Kidney (tissue), 14 donors: ENCODE measurements around the gene NUSAP1. TPM values are rescaled to one million over a fixed set of nuclear protein-coding genes. Genes with fewer than 3 reads are reported as not detected.

Experiments used
- DNase-seq, 5 donors: peaks; one replicate each; pipeline ENCODE4 v3.0.0-alpha.2; 2013 to 2020
- FAIRE-seq: peaks from 2 replicates; lab custom pipeline; 2012; peaks lifted over from hg19 to GRCh38; lab: Jason Lieb, UNC
- H3K27ac ChIP-seq, 2 donors: one replicate each; pipeline ENCODE4 v1.7.0; 2013; ENCODE audit warnings: low read depth in 2 of 2, low read length in 2 of 2, inconsistent platforms in 1 of 2
- H3K27me3 ChIP-seq: one replicate; pipeline ENCODE4 v1.7.1; 2013; ENCODE audit warnings: low read length, inconsistent platforms; ENCODE audit not compliant: control insufficient read depth, insufficient read depth
- H3K36me3 ChIP-seq, 3 donors: one replicate each; pipeline versions ENCODE4 v1.7.0 to v1.7.1; 2013; ENCODE audit warnings: low read length in 3 of 3, control low read depth in 1 of 3, inconsistent platforms in 1 of 3; ENCODE audit not compliant: insufficient read depth in 3 of 3, control insufficient read depth in 2 of 3
- H3K4me1 ChIP-seq, 3 donors: one replicate each; pipeline versions ENCODE4 v1.7.0 to v1.7.1; 2013; ENCODE audit warnings: low read length in 3 of 3, inconsistent platforms in 1 of 3, low read depth in 1 of 3; ENCODE audit not compliant: control insufficient read depth in 2 of 3, insufficient read depth in 2 of 3
- H3K4me3 ChIP-seq, 3 donors: one replicate each; pipeline versions ENCODE4 v1.7.0 to v1.8.1; 2013; ENCODE audit warnings: low read length in 3 of 3, control low read depth in 1 of 3, inconsistent platforms in 1 of 3
- H3K9ac ChIP-seq, 3 donors: one replicate each; pipeline versions ENCODE4 v1.7.0 to v1.7.1; 2013; ENCODE audit warnings: low read length in 3 of 3, control low read depth in 1 of 3, inconsistent platforms in 1 of 3
- H3K9me3 ChIP-seq, 3 donors: one replicate each; pipeline versions ENCODE4 v1.7.0 to v1.7.1; 2013; ENCODE audit warnings: low read length in 3 of 3, control low read depth in 1 of 3, inconsistent platforms in 1 of 3; ENCODE audit not compliant: control insufficient read depth in 2 of 3, insufficient read depth in 1 of 3
- CTCF ChIP-seq: IDR thresholded peaks from 3 replicates; pipeline ENCODE4 v1.5.1; 2012; ENCODE audit warnings: mild to moderate bottlenecking, moderate library complexity, borderline replicate concordance; ENCODE audit not compliant: insufficient read depth; ENCODE audit errors: extremely low read depth
- intact Hi-C: fragments of 100-400 bp; cut with DNase I; formaldehyde crosslinking; loops from one replicate; pipeline ENCODE4 v1.11.1; 2022
- polyA plus RNA-seq: library from polyadenylated mRNA; stranded (reverse); fragments of 350-450 nt; fragmentation: Illumina TruSeq; extraction: RNeasy Lipid Tissue Mini Kit (QIAGEN cat#74804); gene quantifications from one replicate; pipeline ENCODE4 v1.2.3, GENCODE V29; 2014; ENCODE audit warnings: low read depth, low replicate concordance; ENCODE audit not compliant: insufficient read depth
- total RNA-seq: library from RNA; stranded (reverse); fragmentation: NEBNext Ultra II Directional; extraction: Animal tissue kit (Norgen Biotek cat#: 25700); gene quantifications from one replicate; pipeline ENCODE4 v1.2.1, GENCODE V29; 2021
- donor health status: control.
- donor health status: control.
- donor health status: control.
- donor health status: control.
- donor health status: control.
- donor health status: DM: yes; HTN: yes; CAD: no.
- donor health status: Normal renal cell carcinoma (clear cell type).

The NUSAP1 gene
- total and polyA plus RNA-seq, 2 donors from 2014 or later = 2.3 to 6.7 TPM

GRCh38 chr15:41301587-41301986 is 31.1 kb upstream of the NUSAP1 start:
- FAIRE-seq = no peak
- intact Hi-C loops = no loop called here

GRCh38 chr15:41304149-41304770 is 28.4 kb upstream of the NUSAP1 start:
- H3K36me3 ChIP-seq = peaks cover 0 to 4% (median 2%) of the 10 kb centered on the region in 3 donors
- H3K27ac ChIP-seq = no peak overlapping the region
- H3K27me3 ChIP-seq = no peaks in the 10 kb centered on the region
- intact Hi-C loops = no loop called here
- H3K4me3 ChIP-seq = no peak overlapping the region
- no peak for FAIRE-seq
- TF ChIP-seq CTCF = no peak
- no peak for DNase-seq
- no peaks in the 10 kb centered on the region for H3K4me1 ChIP-seq
- no peak overlapping the region for H3K9ac ChIP-seq
- H3K9me3 ChIP-seq = no peaks in the 10 kb centered on the region

More at GRCh38 chr15:41301587-41301986, 31.1 kb upstream of the NUSAP1 start:
- Histone ChIP-seq H3K4me3 (no peak overlapping the region), H3K36me3 (peaks cover 2 to 13% (median 2%) of the 10 kb centered on the region in 3 donors), H3K9me3 (no peaks in the 10 kb centered on the region), H3K27ac (no peak overlapping the region), H3K4me1 (no peaks in the 10 kb centered on the region), H3K9ac (no peak overlapping the region), H3K27me3 (no peaks in the 10 kb centered on the region)
- TF ChIP-seq CTCF = no peak
- DNase-seq = no peak

GRCh38 chr15:41307679-41308078 is 25.0 kb upstream of the NUSAP1 start:
- H3K27ac ChIP-seq = no peak overlapping the region
- no peak overlapping the region for H3K9ac ChIP-seq
- no peak for DNase-seq
- no peaks in the 10 kb centered on the region for H3K9me3 ChIP-seq
- no peaks in the 10 kb centered on the region for H3K36me3 ChIP-seq
- no peaks in the 10 kb centered on the region for H3K4me1 ChIP-seq
- intact Hi-C loops = no loop called here
- H3K4me3 ChIP-seq = no peak overlapping the region
- no peaks in the 10 kb centered on the region for H3K27me3 ChIP-seq
- FAIRE-seq = no peak
- no peak for TF ChIP-seq CTCF
